GM06990 (cell line): Measurements from ENCODE around the gene ATP1A1.

Experiments
- DNase-seq: peaks from one replicate; pipeline ENCODE4 v3.0.0-alpha.2; 2011; ENCODE audit not compliant: insufficient read length; ENCODE audit errors: extremely low read depth
- H3K27me3 ChIP-seq: replicated peaks from 2 replicates; pipeline ENCODE4 v1.6.0; 2011; ENCODE audit warnings: low read length; ENCODE audit not compliant: control insufficient read depth, insufficient read depth
- H3K36me3 ChIP-seq: 2 replicates; pipeline ENCODE4 v1.5.1; 2011; ENCODE audit warnings: low read length; ENCODE audit not compliant: control insufficient read depth, insufficient read depth
- H3K4me3 ChIP-seq: replicated peaks from 2 replicates; pipeline ENCODE4 v1.5.1; 2011; ENCODE audit warnings: low read depth, mild to moderate bottlenecking, control low read depth, low read length
- TF ChIP-seq, protein P1 (sequence below): IDR thresholded peaks from 2 replicates; pipeline ENCODE4 v1.5.1; 2011; ENCODE audit warnings: low read length, control low read depth, mild to moderate bottlenecking, inconsistent platforms; ENCODE audit not compliant: insufficient read depth, poor library complexity, severe bottlenecking

Gene ATP1A1

GRCh38 chr1:116404699-116405098 is 31.7 kb downstream of the ATP1A1 start:
- H3K36me3 ChIP-seq, result peaks cover 56% of the 10 kb centered on the region
- TF ChIP-seq, protein P1, sequence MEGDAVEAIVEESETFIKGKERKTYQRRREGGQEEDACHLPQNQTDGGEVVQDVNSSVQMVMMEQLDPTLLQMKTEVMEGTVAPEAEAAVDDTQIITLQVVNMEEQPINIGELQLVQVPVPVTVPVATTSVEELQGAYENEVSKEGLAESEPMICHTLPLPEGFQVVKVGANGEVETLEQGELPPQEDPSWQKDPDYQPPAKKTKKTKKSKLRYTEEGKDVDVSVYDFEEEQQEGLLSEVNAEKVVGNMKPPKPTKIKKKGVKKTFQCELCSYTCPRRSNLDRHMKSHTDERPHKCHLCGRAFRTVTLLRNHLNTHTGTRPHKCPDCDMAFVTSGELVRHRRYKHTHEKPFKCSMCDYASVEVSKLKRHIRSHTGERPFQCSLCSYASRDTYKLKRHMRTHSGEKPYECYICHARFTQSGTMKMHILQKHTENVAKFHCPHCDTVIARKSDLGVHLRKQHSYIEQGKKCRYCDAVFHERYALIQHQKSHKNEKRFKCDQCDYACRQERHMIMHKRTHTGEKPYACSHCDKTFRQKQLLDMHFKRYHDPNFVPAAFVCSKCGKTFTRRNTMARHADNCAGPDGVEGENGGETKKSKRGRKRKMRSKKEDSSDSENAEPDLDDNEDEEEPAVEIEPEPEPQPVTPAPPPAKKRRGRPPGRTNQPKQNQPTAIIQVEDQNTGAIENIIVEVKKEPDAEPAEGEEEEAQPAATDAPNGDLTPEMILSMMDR, result no peak
- H3K27me3 ChIP-seq, result no peaks in the 10 kb centered on the region
- no peak for DNase-seq
- H3K4me3 ChIP-seq, result no peak overlapping the region

DNA sequence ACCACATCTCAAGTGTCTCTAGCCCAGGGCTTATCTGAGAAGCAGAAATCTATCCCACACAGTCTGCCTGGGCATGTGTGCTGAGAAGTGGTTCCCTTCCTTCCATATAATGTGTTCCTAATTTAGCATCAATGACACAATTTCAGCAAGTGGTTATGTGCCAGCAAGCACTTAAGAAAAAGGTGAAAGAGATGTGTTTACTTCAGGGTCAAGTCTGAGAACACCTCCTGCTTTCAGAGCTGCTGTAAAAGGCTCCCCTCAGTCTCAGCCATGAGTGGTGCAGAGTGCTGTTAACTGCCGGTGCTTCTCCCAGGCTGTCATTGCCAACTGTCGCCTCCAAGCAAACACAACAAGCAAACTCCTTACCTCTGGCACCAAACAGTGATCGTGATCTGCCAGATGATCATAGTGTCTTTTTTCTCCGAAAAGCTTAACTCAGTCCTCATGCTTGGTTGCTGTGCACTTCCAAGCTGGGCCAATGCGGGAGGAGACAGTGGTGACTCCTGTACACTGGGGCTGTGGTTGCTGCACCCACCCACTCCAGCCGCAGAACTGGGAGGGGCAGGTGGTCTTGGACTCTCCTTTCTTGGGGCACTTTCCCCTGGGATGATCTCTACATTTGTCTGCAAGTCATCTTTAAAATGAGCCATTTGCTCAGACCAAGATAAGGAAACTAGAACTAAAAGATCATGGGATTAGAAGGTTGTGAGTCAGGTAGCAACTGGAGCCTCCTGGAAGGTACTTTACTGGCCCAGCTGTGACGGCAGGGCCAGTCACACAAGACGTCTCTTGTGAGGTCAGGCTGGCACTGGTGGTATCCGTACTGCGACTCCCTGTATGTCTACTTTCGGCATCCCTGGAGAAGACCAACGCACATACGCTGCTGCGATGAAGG is 32.4 kb downstream of the ATP1A1 start:
- Histone ChIP-seq H3K4me3 (no peak overlapping the region), H3K27me3 (no peaks in the 10 kb centered on the region), H3K36me3 (peaks cover 49% of the 10 kb centered on the region)
- no peak for DNase-seq
- TF ChIP-seq, protein P1, result no peak

GRCh38 chr1:116407033-116407432 is 34.0 kb downstream of the ATP1A1 start:
- TF ChIP-seq, protein P1, result no peak
- H3K4me3 ChIP-seq, result no peak overlapping the region
- no peak for DNase-seq
- H3K27me3 ChIP-seq, result no peaks in the 10 kb centered on the region
- peaks cover 43% of the 10 kb centered on the region for H3K36me3 ChIP-seq

DNA sequence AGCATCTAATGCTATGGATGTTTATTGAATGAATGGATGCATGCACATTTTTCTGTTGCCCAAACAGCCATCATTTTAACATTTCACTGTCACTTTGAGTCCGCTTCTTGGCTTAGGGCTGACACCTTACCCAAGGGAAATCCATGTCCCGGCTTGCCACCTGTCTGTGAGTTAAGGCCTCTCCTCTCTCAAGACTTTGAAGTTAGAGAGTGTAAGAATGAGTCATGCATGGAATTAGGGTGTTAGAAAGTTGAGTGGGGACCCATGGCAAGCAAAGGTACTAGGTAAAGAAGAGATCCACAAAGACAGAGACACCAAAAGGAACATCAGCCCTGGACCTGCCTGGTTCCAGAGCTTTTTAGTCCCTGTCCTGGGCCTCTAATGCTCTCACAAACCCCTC is 35.1 kb downstream of the ATP1A1 start:
- DNase-seq, result no peak
- Histone ChIP-seq H3K4me3 (no peak overlapping the region), H3K36me3 (peaks cover 34% of the 10 kb centered on the region), H3K27me3 (no peaks in the 10 kb centered on the region)
- TF ChIP-seq, protein P1, result no peak

DNA sequence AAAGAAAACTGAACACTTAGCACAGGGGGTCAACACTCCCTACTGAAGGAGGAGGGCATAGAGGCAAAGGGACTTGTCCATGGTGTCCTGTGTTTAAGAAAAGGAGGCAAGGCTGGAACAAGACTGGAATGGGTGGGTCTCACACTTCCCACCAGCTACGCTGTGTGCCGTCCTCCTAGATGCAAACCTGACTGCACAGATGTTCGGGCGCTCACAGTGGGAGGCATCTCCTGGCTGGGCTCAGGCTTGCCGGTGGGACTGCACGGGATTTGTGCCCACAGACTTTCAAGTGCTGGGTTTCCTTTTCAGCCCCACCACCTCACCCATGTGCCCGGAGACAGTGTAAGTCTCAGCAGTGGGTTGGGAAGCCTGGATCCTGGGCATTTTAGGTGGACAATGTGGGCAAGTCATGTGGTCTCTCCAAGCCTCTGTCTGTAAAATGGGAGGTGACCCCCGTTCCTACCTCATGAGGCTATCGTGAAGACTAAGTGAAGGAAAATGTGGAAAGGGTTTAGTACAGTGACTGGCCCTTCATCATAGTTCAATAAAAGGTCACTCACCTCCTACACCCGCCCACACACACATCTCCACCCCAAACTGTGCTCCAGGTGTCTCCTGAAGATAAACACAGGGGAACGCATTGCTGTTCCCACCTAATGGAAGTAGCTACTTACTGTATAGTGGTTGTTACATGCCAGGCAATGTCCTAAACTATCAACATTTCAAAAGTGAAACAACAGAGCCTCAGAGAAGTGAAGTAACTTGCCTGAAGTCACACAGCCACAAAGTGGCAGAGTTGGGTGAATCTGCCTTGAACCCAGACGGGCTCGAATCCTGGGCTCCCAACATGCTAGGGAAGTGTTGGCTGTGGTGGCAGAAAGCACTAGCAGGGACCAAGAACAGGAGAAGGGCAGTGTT is 36.0 kb downstream of the ATP1A1 start:
- TF ChIP-seq, protein P1, result no peak
- Histone ChIP-seq H3K36me3 (peaks cover 31% of the 10 kb centered on the region), H3K4me3 (no peak overlapping the region), H3K27me3 (no peaks in the 10 kb centered on the region)
- no peak for DNase-seq
